Measurements from ENCODE around the gene CTCF.

Gene CTCF

DNA sequence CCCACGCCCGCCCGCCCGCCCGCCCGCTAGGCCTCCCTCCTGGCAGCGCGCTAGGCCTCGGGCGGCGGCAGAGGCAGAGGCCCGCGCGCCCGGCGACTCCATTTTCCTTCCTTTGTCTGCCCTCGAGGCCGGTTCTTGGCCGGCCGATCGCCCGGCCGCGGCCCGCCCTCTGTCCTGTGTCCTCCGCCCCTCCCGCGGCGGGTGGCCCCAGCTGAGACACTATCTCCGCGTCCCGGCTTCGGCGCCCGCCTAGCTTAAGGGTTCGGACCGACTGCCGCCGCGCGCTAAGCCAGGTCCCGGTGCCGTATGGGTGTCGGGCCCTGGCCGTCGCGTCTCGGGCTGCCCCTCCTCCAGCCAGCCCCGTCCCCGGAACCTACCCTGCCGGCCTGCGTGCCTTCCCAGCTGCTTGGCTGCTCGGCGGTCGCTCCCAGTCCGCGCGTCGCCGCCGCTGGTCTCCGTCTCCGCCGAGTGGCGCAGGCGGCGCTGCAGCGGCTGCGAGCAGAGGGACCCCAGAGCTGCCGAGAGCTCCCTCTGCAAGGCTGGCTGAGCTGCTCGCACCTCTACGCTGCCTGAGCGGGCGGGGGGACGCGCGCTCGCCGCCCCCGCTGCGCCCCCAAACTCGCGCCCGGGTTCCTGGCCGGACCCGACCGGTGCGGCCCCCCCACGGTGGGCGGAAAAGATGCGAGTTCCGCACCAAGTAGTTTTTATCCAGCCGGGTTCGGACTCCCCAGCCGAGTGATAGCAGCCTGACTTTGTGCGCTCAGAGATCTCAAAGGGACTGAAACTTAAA, 787 bp downstream of the CTCF start:
- H3K4me1 ChIP-seq (ENCODE audit: insufficient read depth, low read length) = peaks cover 19% of the 10 kb centered on the region
- H3K9me3 ChIP-seq (ENCODE audit: low read length) = no peaks in the 10 kb centered on the region
- peak overlapping the region; percentile 65 for H3K4me3 ChIP-seq (ENCODE audit: low read length)
- H2AFZ ChIP-seq (ENCODE audit: low read depth, low read length) = peak overlapping the region; percentile 62
- peaks cover 2% of the 10 kb centered on the region for H3K36me3 ChIP-seq (ENCODE audit: insufficient read depth, low read length)
- no peaks in the 10 kb centered on the region for H3K27me3 ChIP-seq (ENCODE audit: insufficient read depth, low read length)

DNA sequence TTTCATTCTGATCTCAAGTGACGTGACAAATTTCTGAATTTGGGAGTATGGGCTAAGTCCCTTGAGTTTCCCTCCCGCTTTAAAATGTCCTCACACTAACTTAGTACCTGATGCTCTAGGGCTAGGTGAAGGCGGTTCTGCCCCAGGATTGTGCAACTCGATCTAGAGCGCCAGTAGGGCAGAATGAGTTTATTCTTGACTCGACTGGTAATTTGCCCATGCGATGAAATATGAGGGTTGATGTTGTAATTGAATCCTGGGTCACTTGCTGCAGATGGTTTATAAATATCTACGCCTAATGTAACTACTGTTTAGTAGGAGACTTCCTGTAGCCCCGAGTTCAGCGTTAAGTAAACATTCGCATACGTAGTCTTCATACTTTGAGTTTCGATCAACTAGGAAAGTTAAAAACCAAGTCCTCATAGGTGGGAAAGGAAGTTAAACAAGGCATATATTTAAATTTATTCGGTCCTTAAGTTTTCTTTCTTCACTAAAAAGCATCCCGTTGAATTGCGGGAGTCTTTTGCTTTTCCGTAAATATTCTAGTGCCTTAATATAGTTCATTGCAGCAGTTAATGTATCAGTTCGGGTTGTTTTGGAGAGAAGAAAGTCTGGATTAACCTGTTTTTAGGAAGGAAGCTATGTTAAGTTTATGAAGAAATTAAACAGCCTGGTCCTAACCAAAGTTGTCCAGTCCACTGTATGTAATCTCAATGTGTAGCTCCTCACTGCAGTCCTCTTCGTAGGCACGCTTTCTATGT, 1.6 kb downstream of the CTCF start:
- H3K36me3 ChIP-seq (ENCODE audit: insufficient read depth, low read length) = peaks cover 2% of the 10 kb centered on the region
- H3K4me1 ChIP-seq (ENCODE audit: insufficient read depth, low read length) = peaks cover 19% of the 10 kb centered on the region
- H2AFZ ChIP-seq (ENCODE audit: low read depth, low read length) = no peak overlapping the region
- peak overlapping the region; percentile 65 for H3K4me3 ChIP-seq (ENCODE audit: low read length)
- H3K27me3 ChIP-seq (ENCODE audit: insufficient read depth, low read length) = no peaks in the 10 kb centered on the region
- no peaks in the 10 kb centered on the region for H3K9me3 ChIP-seq (ENCODE audit: low read length)

DNA sequence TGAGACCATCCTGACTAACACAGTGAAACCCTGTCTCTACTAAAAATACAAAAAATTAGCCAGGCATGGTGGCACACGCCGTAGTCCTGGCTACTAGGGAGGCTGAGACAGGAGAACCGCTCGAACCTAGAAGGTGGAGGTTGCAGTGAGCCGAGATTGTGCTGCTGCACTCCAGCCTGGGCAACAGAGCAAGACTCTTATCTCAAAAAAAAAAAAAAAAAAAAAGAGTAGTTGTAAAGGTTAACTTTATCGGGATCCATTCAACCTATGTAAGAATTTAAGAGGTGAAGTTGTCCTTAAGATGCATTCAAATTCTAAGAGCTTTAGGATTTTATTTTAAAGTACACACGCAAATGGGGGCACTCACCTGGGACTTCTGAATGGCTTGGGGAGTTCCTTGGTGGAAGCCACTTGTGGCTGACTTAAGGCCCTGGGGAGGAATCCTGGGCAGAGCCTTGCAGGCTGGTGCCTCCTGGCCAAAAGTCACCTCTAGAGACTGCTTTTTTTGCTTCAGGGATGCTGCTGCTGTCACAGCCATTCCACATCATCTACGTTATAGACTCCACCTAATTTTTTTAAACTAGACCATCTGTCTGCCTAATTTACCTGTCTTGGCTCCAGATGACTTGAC, 3.3 kb downstream of the CTCF start:
- peaks cover 19% of the 10 kb centered on the region for H3K4me1 ChIP-seq (ENCODE audit: insufficient read depth, low read length)
- peaks cover under 1% of the 10 kb centered on the region for H3K36me3 ChIP-seq (ENCODE audit: insufficient read depth, low read length)
- H3K9me3 ChIP-seq (ENCODE audit: low read length) = no peaks in the 10 kb centered on the region
- H3K27me3 ChIP-seq (ENCODE audit: insufficient read depth, low read length) = no peaks in the 10 kb centered on the region
- H2AFZ ChIP-seq (ENCODE audit: low read depth, low read length) = no peak overlapping the region
- H3K4me3 ChIP-seq (ENCODE audit: low read length) = no peak overlapping the region

DNA sequence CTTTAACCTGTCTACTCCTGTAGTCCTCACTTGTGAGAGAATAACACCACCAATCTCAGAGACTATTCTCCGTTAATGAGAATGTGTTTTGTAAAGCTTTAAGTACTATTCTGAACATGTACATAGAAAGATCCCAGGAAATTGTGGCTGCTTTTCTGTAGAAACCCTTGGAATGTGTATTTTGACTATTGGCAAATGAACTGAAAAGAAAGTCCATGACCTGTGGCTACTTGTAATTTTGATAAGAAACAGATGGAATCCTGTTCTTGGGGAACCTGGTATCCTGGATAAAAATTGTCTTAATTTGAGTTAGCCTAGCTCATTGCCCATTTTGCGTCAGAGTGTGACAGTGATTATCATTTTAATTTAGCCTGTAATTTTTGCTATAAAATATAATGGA, 9.1 kb downstream of the CTCF start:
- H3K4me1 ChIP-seq (ENCODE audit: insufficient read depth, low read length) = no peaks in the 10 kb centered on the region
- H3K36me3 ChIP-seq (ENCODE audit: insufficient read depth, low read length) = peaks cover 42% of the 10 kb centered on the region
- H2AFZ ChIP-seq (ENCODE audit: low read depth, low read length) = no peak overlapping the region
- no peaks in the 10 kb centered on the region for H3K9me3 ChIP-seq (ENCODE audit: low read length)
- H3K27me3 ChIP-seq (ENCODE audit: insufficient read depth, low read length) = no peaks in the 10 kb centered on the region
- H3K4me3 ChIP-seq (ENCODE audit: low read length) = no peak overlapping the region

DNA sequence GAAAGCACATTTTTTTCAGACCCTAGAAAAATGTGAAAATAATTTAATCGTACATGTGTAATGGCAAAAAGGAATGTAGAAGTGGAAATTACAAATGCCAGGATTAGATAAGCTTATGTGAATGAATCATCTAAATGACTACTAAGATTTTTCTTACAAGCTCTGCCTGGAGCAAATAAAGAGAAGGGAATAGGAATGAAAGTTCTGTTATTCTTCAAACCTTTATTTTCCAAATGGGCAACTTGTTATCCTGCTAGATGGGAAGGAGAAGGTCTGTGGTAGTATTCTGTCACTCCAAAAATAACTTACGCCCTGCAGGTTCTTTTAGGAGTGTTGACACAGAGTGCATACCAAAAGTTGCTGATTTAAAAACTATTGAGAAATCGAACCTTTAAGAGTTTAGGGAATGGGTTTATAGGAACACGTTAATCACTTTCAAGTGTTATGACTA, 9.7 kb downstream of the CTCF start:
- Histone ChIP-seq H3K4me1 (ENCODE audit: insufficient read depth, low read length) (no peaks in the 10 kb centered on the region), H3K27me3 (ENCODE audit: insufficient read depth, low read length) (no peaks in the 10 kb centered on the region), H3K36me3 (ENCODE audit: insufficient read depth, low read length) (peaks cover 47% of the 10 kb centered on the region), H2AFZ (ENCODE audit: low read depth, low read length) (no peak overlapping the region), H3K9me3 (ENCODE audit: low read length) (no peaks in the 10 kb centered on the region), H3K4me3 (ENCODE audit: low read length) (no peak overlapping the region)

DNA sequence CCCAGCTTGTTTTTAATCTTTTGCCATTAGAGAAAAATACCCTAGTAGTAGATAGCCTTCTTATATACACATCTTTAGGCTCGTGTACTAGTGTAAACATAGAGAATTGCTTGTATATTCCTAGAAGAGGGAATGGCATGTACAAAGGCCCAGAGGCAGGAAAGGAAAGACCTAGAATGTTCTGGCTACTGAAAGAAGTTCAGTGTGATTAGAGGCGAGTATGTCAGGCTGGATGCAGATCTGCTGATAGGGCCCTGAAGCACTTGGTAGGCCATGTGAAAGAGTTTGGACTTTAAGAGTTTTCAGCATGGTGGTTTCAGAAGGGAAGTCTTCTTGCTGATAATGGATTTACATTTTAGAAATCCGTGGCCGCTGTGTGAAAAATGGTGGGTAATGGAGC, 17.4 kb downstream of the CTCF start:
- H3K36me3 ChIP-seq (ENCODE audit: insufficient read depth, low read length) = peaks cover 48% of the 10 kb centered on the region

DNA sequence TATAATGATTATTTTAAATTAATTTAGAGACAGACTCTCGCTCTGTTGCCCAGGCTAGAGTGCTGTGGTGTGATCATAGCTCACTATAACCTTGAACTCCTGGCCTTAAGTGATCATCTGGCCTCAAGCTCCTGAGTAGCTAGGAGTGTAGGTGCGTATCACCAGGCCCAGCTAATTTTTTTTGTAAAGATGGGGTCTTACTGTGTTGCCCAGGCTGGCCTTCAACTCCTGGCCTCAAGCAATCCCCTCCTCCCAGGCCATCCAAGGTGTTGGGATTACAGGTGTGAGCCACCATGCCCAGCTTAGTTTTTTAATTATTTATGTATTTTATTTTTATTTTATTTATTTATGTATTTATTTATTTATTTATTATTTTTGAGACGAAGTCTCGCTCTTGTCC, 17.9 kb downstream of the CTCF start:
- H3K4me3 ChIP-seq (ENCODE audit: low read length) = no peak overlapping the region
- peaks cover 42% of the 10 kb centered on the region for H3K36me3 ChIP-seq (ENCODE audit: insufficient read depth, low read length)
- H2AFZ ChIP-seq (ENCODE audit: low read depth, low read length) = no peak overlapping the region
- no peaks in the 10 kb centered on the region for H3K9me3 ChIP-seq (ENCODE audit: low read length)
- H3K27me3 ChIP-seq (ENCODE audit: insufficient read depth, low read length) = no peaks in the 10 kb centered on the region
- no peaks in the 10 kb centered on the region for H3K4me1 ChIP-seq (ENCODE audit: insufficient read depth, low read length)

More for the DNA sequence above, 17.4 kb downstream of the CTCF start:
- Histone ChIP-seq H3K9me3 (ENCODE audit: low read length) (no peaks in the 10 kb centered on the region), H3K4me1 (ENCODE audit: insufficient read depth, low read length) (no peaks in the 10 kb centered on the region), H2AFZ (ENCODE audit: low read depth, low read length) (no peak overlapping the region), H3K4me3 (ENCODE audit: low read length) (no peak overlapping the region), H3K27me3 (ENCODE audit: insufficient read depth, low read length) (no peaks in the 10 kb centered on the region)

DNA sequence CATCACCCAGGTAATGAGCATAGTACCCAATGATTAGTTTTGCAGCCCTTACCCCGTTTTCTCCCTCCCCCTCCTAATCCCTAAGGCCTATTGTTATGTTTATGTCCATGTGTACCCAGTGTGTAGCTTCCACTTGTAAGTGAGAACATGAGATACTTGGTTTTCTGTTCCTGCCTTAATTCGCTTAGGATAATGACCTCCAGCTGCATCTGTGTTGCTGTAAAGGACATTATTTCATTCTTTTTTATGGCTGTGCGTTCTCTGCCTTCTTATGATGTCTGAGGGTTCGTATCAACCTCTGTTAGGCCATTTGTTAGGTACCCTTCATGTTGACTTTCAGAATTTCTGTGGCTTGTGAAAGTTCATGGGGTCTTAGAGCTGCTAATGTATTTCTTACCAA, 31.0 kb downstream of the CTCF start:
- Histone ChIP-seq H3K4me3 (ENCODE audit: low read length) (no peak overlapping the region), H2AFZ (ENCODE audit: low read depth, low read length) (no peak overlapping the region), H3K36me3 (ENCODE audit: insufficient read depth, low read length) (peaks cover 26% of the 10 kb centered on the region), H3K27me3 (ENCODE audit: insufficient read depth, low read length) (no peaks in the 10 kb centered on the region), H3K4me1 (ENCODE audit: insufficient read depth, low read length) (peaks cover 3% of the 10 kb centered on the region), H3K9me3 (ENCODE audit: low read length) (no peaks in the 10 kb centered on the region)

DNA sequence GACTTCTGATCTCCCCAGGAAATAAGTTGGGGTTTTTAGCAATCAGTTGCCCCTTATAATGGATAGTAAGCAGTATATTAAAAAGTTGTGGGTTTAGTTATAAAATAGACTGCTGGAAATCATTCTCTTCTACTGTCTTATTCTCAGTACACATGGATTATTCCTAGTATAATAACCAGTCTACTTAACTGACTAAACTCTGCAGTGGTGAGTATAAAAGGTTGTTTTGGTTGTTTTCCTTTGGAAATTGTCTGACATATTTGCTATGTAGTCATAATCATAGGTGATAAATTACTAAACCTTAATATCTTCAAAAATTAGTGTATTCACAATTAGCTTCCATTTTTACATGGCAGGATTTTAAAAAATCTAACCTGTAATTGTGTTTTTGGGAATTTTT, 31.4 kb downstream of the CTCF start:
- Histone ChIP-seq H3K9me3 (ENCODE audit: low read length) (no peaks in the 10 kb centered on the region), H3K27me3 (ENCODE audit: insufficient read depth, low read length) (no peaks in the 10 kb centered on the region), H3K36me3 (ENCODE audit: insufficient read depth, low read length) (peaks cover 23% of the 10 kb centered on the region), H3K4me1 (ENCODE audit: insufficient read depth, low read length) (peaks cover 3% of the 10 kb centered on the region), H2AFZ (ENCODE audit: low read depth, low read length) (no peak overlapping the region), H3K4me3 (ENCODE audit: low read length) (no peak overlapping the region)

DNA sequence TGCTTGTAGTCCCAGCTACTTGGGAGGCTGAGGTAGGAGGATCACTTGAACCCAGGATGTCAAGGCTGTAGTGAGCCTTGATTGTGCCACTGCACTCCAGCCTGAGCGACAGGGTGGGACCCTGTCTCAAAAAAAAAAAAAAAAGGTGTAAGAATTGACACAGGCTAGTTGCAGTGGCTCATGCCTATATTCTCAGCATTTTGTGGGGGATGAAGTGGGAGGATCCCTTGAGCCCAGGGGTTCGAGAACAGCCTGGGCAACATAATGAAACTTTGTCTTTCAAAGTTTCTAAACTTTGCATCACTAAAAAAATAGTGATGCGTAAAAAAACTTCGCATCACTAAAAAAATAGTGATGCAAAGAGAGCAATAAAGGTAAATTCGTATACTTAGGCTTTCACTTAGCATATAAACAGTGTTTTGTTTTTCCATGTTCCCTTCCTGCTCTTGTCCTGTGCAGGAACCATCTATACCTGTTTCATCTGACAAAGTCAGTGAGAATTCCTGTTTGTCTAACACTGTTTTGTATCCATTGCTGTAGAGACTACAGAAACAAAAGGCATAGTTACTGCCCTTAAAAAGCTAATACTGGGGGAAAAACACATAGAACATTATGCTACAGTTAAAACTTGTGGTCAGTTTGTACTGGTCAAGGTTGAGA, 32.1 kb downstream of the CTCF start:
- Histone ChIP-seq H3K4me3 (ENCODE audit: low read length) (no peak overlapping the region), H3K27me3 (ENCODE audit: insufficient read depth, low read length) (no peaks in the 10 kb centered on the region), H2AFZ (ENCODE audit: low read depth, low read length) (no peak overlapping the region), H3K4me1 (ENCODE audit: insufficient read depth, low read length) (peaks cover 3% of the 10 kb centered on the region), H3K36me3 (ENCODE audit: insufficient read depth, low read length) (peaks cover 22% of the 10 kb centered on the region), H3K9me3 (ENCODE audit: low read length) (no peaks in the 10 kb centered on the region)

DNA sequence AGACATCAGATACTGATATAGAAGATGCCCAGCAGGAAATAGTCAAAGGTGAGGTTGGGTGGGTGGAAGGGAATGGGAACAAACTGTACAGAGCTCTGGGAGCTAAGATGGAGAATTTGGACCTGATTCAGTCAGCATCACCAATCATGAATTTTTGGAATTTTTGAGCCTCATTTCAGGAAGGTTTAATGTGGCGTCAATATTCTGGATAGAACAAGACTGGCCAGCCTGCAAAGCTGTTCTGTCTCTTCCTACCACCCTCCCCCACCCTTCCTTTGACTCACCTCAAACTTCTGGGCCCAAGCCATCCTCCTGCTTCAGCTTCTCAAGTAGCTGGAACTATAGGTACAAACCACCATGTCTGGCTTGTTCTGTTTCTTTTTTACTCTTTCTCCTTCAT, 32.6 kb downstream of the CTCF start:
- Histone ChIP-seq H2AFZ (ENCODE audit: low read depth, low read length) (no peak overlapping the region), H3K9me3 (ENCODE audit: low read length) (no peaks in the 10 kb centered on the region), H3K36me3 (ENCODE audit: insufficient read depth, low read length) (peaks cover 17% of the 10 kb centered on the region), H3K27me3 (ENCODE audit: insufficient read depth, low read length) (no peaks in the 10 kb centered on the region), H3K4me1 (ENCODE audit: insufficient read depth, low read length) (peaks cover 3% of the 10 kb centered on the region), H3K4me3 (ENCODE audit: low read length) (no peak overlapping the region)

DNA sequence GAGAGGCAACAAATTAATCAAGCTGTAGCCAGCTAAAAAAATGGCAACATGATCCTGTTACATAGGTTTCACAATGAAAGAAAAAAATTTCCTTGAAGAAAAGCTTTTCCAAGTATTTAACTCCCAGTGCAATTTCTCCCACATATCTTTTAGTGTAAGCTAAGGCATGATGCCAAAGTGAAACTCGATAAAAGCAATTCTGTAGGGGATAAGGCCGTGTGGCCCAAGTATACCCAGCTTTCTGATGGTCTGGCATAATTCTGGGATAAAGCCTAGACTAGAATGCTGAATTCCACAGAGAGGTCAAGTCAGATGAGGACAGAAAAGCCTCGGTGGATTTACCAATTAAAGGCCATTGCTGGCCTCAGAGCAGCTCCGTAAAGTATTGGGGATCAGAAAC, 36.2 kb downstream of the CTCF start:
- Histone ChIP-seq H3K4me3 (ENCODE audit: low read length) (no peak overlapping the region), H2AFZ (ENCODE audit: low read depth, low read length) (no peak overlapping the region), H3K27me3 (ENCODE audit: insufficient read depth, low read length) (no peaks in the 10 kb centered on the region), H3K36me3 (ENCODE audit: insufficient read depth, low read length) (peaks cover 11% of the 10 kb centered on the region), H3K4me1 (ENCODE audit: insufficient read depth, low read length) (peaks cover 3% of the 10 kb centered on the region), H3K9me3 (ENCODE audit: low read length) (no peaks in the 10 kb centered on the region)

DNA sequence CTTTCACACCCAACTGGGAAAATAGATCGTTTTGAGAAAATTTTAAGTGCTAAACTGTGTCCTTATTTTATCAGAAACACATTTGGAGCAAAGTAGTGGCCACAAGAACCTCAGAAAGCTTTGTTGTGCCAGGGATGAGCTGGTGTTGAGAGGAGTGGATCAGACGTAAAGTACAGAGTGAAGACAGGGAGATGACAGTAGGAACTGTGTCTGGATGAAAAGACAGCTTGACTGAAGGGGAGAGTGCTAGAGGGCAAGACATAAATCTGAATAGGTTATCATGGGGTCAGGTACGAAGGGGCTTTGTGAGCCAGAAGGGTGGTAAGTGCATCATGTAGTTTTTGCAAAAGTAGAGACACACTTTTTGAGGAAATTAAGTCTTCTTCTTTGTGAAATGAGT, 43.3 kb downstream of the CTCF start:
- peaks cover 13% of the 10 kb centered on the region for H3K36me3 ChIP-seq (ENCODE audit: insufficient read depth, low read length)
- H3K27me3 ChIP-seq (ENCODE audit: insufficient read depth, low read length) = no peaks in the 10 kb centered on the region

More for the DNA sequence above, 43.3 kb downstream of the CTCF start:
- Histone ChIP-seq H3K4me1 (ENCODE audit: insufficient read depth, low read length) (peaks cover 3% of the 10 kb centered on the region), H3K4me3 (ENCODE audit: low read length) (no peak overlapping the region), H3K9me3 (ENCODE audit: low read length) (peaks cover 4% of the 10 kb centered on the region), H2AFZ (ENCODE audit: low read depth, low read length) (no peak overlapping the region)
